Vagina (tissue), 2 donors: ENCODE data around the gene NACC2. TPM values are rescaled to one million over a fixed set of nuclear protein-coding genes. Genes with fewer than 3 reads are reported as not detected.
A peak's percentile ranks its signal among the peaks of the same experiment; 100 is the strongest.

Source experiments
- DNase-seq, 2 donors: peaks; one replicate each; pipeline ENCODE4 v3.0.0-alpha.2; 2017; ENCODE audit errors: extremely low spot score in 2 of 2
- H3K27ac ChIP-seq: fragments of 200-600 bp; sonication (generic); one replicate; pipeline ENCODE4 v1.5.1; 2019
- H3K27me3 ChIP-seq: fragments of 200-600 bp; sonication (generic); one replicate; pipeline ENCODE4 v1.5.1; 2019
- H3K36me3 ChIP-seq, 2 donors: fragments of 200-600 bp; sonication (generic); one replicate each; pipeline ENCODE4 v1.5.1; 2017 to 2019
- H3K4me1 ChIP-seq: fragments of 200-600 bp; sonication (generic); one replicate; pipeline ENCODE4 v1.5.1; 2019
- H3K4me3 ChIP-seq, 2 donors: fragments of 200-600 bp; sonication (generic); 1 replicate in 1 of 2; 2 replicates in 1 of 2; pipeline ENCODE4 v1.5.1; 2016 to 2019
- H3K9me3 ChIP-seq: fragments of 200-600 bp; sonication (generic); one replicate; pipeline ENCODE4 v1.5.1; 2019
- CTCF ChIP-seq, 3 experiments: fragments of 450-650 bp in 2 of 3; fragments of 200-600 bp in 1 of 3; sonication (generic) in 1 of 3; IDR thresholded peaks; one replicate each; pipeline ENCODE4 v1.5.1; 2017 to 2019; ENCODE audit warnings: antibody characterized with exemption in 3 of 3, mild to moderate bottlenecking in 2 of 3, moderate library complexity in 2 of 3
- POLR2A ChIP-seq, 2 donors: fragments of 450-650 bp; IDR thresholded peaks; one replicate each; pipeline ENCODE4 v1.6.1; 2017; ENCODE audit warnings: antibody characterized with exemption in 2 of 2, mild to moderate bottlenecking in 2 of 2, moderate library complexity in 2 of 2
- POLR2AphosphoS5 ChIP-seq, 2 donors: sonication (generic); formaldehyde crosslinking; IDR thresholded peaks; one replicate each; pipeline ENCODE4 v1.9.0; 2017; ENCODE audit warnings: antibody characterized with exemption in 2 of 2, mild to moderate bottlenecking in 2 of 2, low read depth in 1 of 2; ENCODE audit not compliant: insufficient read depth in 1 of 2
- intact Hi-C: fragments of 100-400 bp; cut with DNase I; formaldehyde crosslinking; loops from one replicate; pipeline ENCODE4 v1.15.1; 2023
- total RNA-seq: library from RNA; depleted of rRNA; stranded (reverse); fragments of >200 nt; gene quantifications from one replicate; pipeline ENCODE4 v1.2.3, GENCODE V29; 2016

The NACC2 gene
- total RNA-seq, 1 donor from 2014 or later, result 21.1 TPM

GRCh38 chr9:136047076-136047774 lies 47.9 kb downstream of the NACC2 start:
- Histone ChIP-seq H3K27ac (no peak overlapping the region), H3K4me3 (no peak overlapping the region), H3K9me3 (no peaks in the 10 kb centered on the region), H3K27me3 (no peaks in the 10 kb centered on the region), H3K36me3 (peaks cover 0 to 12% of the 10 kb centered on the region in 2 donors), H3K4me1 (peaks cover 28% of the 10 kb centered on the region)
- DNase-seq, result peak in 1 of 2 donors; percentile 29
- intact Hi-C loops, result no loop called here
- TF ChIP-seq POLR2AphosphoS5 (IDR thresholded peaks at IDR 0.05; ENCODE audit: insufficient read depth in 1 of 2, low read depth in 1 of 2) (no peak), CTCF (IDR thresholded peaks at IDR 0.05) (no peak), POLR2A (IDR thresholded peaks at IDR 0.05) (no peak)

- no peak overlapping the region for H3K27ac ChIP-seq
- no peaks in the 10 kb centered on the region for H3K27me3 ChIP-seq
- TF ChIP-seq POLR2AphosphoS5 (IDR thresholded peaks at IDR 0.05; ENCODE audit: insufficient read depth in 1 of 2, low read depth in 1 of 2), result no peak
- no peak for TF ChIP-seq POLR2A (IDR thresholded peaks at IDR 0.05)
- TF ChIP-seq CTCF (IDR thresholded peaks at IDR 0.05), result no peak
- intact Hi-C loops, result no loop called here
- no peaks in the 10 kb centered on the region for H3K9me3 ChIP-seq
- DNase-seq, result no peak
- peaks cover 22% of the 10 kb centered on the region for H3K4me1 ChIP-seq
- peaks cover 0 to 12% of the 10 kb centered on the region in 2 donors for H3K36me3 ChIP-seq
- H3K4me3 ChIP-seq, result no peak overlapping the region
These were observed 48.6 kb downstream of the NACC2 start for GRCh38 chr9:136046554-136046920.

- H3K4me1 ChIP-seq, result peaks cover 15% of the 10 kb centered on the region
- peaks cover 0 to 12% of the 10 kb centered on the region in 2 donors for H3K36me3 ChIP-seq
- H3K4me3 ChIP-seq, result no peak overlapping the region
- intact Hi-C loops, result no loop called here
- H3K9me3 ChIP-seq, result no peaks in the 10 kb centered on the region
- no peak for TF ChIP-seq CTCF (IDR thresholded peaks at IDR 0.05)
- TF ChIP-seq POLR2A (IDR thresholded peaks at IDR 0.05), result no peak
- TF ChIP-seq POLR2AphosphoS5 (IDR thresholded peaks at IDR 0.05; ENCODE audit: insufficient read depth in 1 of 2, low read depth in 1 of 2), result no peak
- no peak overlapping the region for H3K27ac ChIP-seq
- peak in 1 of 2 donors; percentile 75 for DNase-seq
- H3K27me3 ChIP-seq, result no peaks in the 10 kb centered on the region
These were observed 49.2 kb downstream of the NACC2 start for GRCh38 chr9:136045595-136046553.

- no peak overlapping the region for H3K4me3 ChIP-seq
- no peaks in the 10 kb centered on the region for H3K27me3 ChIP-seq
- H3K27ac ChIP-seq, result no peak overlapping the region
- intact Hi-C loops, result no loop called here
- H3K4me1 ChIP-seq, result peaks cover 9% of the 10 kb centered on the region
- TF ChIP-seq POLR2AphosphoS5 (IDR thresholded peaks at IDR 0.05; ENCODE audit: insufficient read depth in 1 of 2, low read depth in 1 of 2), result no peak
- no peak for TF ChIP-seq POLR2A (IDR thresholded peaks at IDR 0.05)
- no peak for TF ChIP-seq CTCF (IDR thresholded peaks at IDR 0.05)
- DNase-seq, result peak in 1 of 2 donors; percentile 64
- H3K9me3 ChIP-seq, result no peaks in the 10 kb centered on the region
- H3K36me3 ChIP-seq, result peaks cover 0 to 12% of the 10 kb centered on the region in 2 donors
These were observed 50.0 kb downstream of the NACC2 start for GRCh38 chr9:136044971-136045594.
